ENCODE data around the gene NBAS.

GRCh38 chr2:15278296-15278695 is 282.8 kb downstream of the NBAS start:
- TF ChIP-seq, protein P1, sequence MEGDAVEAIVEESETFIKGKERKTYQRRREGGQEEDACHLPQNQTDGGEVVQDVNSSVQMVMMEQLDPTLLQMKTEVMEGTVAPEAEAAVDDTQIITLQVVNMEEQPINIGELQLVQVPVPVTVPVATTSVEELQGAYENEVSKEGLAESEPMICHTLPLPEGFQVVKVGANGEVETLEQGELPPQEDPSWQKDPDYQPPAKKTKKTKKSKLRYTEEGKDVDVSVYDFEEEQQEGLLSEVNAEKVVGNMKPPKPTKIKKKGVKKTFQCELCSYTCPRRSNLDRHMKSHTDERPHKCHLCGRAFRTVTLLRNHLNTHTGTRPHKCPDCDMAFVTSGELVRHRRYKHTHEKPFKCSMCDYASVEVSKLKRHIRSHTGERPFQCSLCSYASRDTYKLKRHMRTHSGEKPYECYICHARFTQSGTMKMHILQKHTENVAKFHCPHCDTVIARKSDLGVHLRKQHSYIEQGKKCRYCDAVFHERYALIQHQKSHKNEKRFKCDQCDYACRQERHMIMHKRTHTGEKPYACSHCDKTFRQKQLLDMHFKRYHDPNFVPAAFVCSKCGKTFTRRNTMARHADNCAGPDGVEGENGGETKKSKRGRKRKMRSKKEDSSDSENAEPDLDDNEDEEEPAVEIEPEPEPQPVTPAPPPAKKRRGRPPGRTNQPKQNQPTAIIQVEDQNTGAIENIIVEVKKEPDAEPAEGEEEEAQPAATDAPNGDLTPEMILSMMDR (conservative IDR thresholded peaks at IDR 0.05 in 1 of 2, IDR thresholded peaks at IDR 0.05 in 1 of 2; ENCODE audit: low read depth in 1 of 2, low read length in 2 of 2): no peak
- no peak for TF ChIP-seq EZH2 (IDR thresholded peaks at IDR 0.05; ENCODE audit: low read length, missing control alignments)
